ENCODE results near the gene ZFAND5.

The ZFAND5 gene

DNA sequence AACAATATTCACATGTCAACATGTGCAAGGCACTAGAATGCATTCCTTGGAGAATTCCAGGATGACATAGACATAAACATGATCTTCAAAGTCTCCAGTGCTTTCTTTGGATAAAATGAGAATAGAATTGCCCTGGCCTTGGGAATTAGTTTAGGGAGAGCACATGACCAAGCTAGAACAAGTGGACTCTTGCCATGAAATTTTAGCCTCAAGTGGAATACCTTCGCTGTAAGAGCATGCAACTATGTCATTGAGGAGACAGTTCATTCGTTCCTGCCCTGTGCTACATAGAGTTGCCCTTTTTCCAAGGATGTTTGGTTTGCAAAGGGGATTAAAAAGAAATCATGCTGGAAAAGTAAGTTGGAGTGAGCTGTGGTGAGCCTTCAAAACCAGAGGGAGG is 42.7 kb downstream of the ZFAND5 start:
- DNase-seq: no peak

GRCh38 chr9:72315510-72316311 is 49.3 kb downstream of the ZFAND5 start:
- no peak for DNase-seq

GRCh38 chr9:72315089-72315509 is 49.9 kb downstream of the ZFAND5 start:
- no peak for DNase-seq

DNA sequence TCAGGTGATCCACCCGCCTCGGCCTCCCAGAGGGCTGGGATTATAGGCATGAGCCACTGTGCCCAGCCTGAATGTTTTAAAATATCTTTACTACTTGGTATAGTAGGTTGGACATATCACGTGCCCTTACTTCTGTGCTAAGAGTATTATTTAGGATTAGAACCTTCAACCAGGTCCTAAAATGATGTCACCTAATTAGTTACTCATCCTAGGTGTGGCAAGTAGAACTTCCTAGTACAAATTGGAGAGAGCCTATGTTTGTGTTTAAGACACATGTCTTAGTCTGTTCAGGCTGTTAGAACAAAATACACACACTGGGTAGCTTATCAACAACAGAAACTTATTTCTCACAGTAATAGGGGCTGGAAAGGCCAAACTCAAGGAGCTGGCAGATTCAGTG is 51.5 kb downstream of the ZFAND5 start:
- DNase-seq: no peak

- no peak for DNase-seq
Measured at GRCh38 chr9:72312386-72312987, 52.5 kb downstream of the ZFAND5 start.

- no peak for DNase-seq
Measured at GRCh38 chr9:72309364-72310133, 55.5 kb downstream of the ZFAND5 start.

DNA sequence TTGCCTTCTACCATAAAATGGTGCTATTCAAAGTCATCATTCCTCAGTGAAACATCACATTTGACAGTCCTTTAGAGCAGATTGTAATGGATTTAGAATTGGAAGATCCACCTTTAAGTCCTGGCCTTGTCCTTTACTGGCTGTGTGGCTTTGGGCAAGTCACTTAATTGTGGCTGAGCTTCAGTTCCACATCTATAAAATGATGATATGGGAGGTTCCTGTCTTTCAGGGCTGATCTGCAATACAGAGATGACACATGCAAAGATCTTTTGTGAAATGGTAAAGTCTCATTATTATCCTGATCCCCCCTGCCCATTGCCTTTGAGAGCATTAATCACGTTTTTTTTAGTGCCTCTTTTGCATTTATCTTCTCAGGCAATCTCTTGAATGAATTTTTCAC is 58.2 kb downstream of the ZFAND5 start:
- DNase-seq: no peak

DNA sequence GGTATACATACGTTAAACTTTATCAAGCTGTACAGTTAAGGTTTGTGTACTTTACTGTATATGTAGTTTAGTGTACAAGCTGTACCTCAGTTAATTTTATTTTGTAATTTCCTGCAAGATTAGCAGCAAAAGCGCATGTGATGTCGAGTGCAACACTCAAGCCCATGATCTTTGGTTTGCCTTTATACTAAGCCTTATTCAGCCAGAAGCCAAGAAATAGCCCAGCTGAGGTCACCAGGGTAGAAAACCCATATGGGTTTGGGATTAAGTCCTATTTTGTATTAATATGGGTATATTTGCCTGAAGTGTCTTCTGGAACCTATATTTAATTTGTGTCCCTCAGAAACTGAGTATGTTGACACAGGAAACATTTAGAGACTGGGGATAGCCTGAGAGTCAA is 59.3 kb downstream of the ZFAND5 start:
- no peak for DNase-seq

- DNase-seq: no peak
Measured at GRCh38 chr9:72305102-72305546, 59.9 kb downstream of the ZFAND5 start.

DNA sequence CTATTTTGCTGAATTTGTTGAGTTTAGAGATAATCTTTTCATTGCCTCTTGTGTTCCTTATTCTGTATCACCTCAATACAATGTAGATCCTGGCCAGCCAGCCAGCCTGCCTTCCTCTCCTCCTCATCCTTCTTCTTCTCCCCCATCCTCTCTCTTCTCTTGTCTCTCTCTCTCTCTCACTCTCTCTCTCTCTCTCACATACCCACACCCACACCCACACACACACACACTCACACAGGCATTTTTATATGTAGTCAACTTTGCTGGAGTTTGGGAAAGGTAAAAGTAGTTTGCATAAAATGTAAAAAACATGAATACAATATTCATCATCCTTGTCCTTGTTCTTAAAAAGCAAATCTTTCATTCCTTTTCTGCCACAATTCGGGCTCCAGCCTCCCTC is 60.5 kb downstream of the ZFAND5 start:
- DNase-seq: no peak
